Skin of body (tissue), 2 donors: ENCODE results near the gene SRGAP3. TPM values are rescaled to one million over a fixed set of nuclear protein-coding genes. Genes with fewer than 3 reads are reported as not detected.

Experiments used
- DNase-seq: peaks from one replicate; lab custom pipeline; 2025; lab: John Stamatoyannopoulos, UW
- total RNA-seq: library from RNA; depleted of rRNA; stranded (reverse); fragments of >200 nt; gene quantifications from one replicate; pipeline ENCODE4 v1.2.3, GENCODE V29; 2014

SRGAP3 gene
- total RNA-seq, 1 donor from 2014 or later, result 21.4 TPM

DNA sequence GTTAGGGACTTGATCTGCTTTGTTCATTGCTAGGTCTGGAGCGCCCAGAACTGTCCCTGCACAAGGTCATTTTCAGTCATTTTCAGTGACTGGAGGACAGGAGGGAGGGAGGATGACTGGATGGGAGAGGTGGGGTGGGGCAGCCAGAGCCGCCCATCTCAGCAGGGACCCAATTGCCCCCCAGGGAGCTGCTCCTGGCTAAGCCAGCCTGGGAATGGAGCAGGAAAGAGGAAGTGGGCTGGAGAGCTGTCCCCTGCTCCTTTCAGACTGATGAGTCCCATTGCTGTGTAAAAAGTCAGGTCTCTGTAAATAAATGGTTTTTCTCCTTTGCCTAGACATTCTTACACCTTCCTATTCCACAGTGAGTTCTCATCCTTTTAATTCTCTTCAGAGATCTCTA, 187.8 kb downstream of the SRGAP3 start:
- DNase-seq, result no peak

DNA sequence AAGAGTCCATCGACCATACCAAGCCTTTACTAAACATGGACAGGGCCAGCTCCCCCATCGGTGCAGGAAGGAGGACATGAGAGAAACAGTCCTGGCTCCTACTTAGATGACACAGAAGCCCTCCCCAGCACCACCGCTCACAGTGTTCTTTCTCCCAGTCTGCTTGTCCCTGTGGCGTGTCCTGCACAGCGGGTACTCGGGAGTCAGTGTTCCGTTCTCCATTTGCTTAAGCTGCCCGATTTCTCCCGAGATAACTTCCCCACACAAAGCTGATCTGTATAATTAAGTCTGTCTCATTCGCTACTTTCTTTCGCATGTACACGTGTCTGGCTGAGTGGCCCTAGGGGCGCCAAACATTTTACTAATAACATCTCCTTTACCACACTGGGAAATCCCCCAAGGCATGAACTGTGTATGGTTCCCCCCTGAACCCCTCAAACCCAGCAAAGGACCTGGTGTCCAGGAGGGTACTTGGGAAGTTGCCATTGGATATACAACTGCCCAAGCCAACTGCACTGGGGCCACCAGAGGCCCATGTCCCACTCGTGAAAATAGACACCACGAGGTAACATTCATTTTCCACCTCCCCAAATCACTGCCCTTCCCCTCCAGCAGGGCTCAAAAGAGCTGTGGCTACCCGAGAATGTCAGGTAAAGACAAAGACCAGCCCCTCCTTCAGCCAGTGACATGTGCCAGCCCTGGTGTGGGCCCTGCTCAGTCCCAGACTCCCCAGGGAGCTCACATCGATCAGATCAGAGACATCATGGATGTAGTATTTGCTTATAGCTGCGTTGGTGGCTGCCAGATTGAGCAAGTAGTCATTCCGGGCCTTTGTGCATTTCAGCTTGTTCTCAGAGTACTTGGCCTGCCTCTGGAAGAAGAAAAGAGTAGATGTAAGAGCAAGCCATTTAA, 189.7 kb downstream of the SRGAP3 start:
- no peak for DNase-seq

DNA sequence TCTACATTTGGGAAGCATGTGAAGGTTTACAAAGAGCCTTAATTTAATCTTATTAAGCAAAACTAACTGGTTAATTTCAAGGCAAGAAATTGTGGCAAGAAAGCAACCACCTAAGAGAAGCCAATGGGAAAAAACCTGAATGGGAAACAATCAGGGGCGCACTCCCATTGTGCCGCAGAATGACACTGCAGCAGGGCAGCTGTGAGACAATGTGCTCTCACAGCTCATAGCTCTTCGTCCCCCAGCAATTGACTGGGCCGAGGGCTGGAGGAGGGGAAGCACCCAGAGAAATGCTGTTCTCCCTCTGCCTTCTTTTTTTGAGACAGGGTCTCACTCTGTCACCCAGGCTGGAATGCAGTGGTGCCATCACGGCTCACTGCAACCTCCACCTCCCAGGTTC, 192.9 kb downstream of the SRGAP3 start:
- no peak for DNase-seq

DNA sequence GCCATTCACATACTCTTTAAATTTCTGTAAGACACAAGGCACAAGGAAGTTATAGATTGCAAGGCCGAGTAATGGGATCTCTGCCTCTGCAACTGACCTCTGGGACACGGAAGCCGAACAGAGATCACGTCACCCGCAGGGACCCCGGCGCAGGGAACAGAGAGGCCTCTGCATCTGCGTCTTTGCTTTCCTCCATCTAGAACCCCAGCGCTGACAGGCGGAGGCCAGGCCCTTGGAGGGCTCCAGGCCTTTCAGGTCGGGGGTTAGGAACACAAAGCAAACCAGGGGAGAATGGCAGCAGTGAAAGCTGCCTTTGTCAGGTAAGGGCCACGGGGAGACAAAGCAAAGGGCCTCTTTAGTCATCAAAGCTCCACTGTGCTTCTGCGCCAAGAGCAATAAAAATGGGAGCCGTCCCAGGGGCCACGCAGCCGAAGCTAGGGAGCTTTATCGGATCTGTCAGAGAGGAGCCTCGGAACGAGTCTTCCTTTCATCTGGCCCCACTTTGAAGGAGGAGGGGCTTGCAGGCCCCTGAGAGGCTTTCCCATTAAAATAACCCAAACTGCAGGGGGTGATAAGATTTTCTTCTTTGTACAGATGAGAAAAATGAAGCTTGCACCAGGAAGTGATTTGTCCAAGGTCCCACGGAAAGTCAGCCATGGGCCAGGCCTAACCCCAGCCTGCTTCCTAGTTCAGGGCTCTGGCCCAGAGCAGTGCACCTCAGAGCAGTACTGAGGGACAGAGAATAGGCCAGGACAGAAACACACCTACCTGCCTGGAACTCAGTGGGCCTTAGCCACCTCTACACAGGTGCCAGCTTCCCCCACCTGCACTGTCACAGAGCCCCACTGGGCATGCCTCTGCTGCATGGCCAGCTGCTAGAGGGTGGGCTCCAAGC, 201.7 kb downstream of the SRGAP3 start:
- no peak for DNase-seq

DNA sequence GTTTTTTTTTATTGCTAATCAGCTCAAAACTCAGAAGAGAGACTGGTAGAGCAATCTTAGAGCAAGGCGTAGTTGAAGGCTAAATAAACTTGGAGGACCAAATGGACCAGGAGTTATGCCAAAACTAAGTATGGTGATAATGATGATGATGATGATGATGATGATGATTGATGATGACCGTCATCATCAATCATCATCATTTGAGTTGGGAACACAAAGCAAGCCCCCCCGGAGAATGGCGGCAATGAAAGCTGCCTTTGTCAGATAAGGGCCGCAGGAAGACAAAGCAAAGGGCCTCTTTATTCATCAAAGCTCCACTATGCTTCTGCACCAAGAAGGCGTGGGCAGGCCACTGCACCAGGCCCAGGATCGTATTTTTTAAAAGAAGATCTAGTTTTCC, 204.1 kb downstream of the SRGAP3 start:
- DNase-seq, result no peak

DNA sequence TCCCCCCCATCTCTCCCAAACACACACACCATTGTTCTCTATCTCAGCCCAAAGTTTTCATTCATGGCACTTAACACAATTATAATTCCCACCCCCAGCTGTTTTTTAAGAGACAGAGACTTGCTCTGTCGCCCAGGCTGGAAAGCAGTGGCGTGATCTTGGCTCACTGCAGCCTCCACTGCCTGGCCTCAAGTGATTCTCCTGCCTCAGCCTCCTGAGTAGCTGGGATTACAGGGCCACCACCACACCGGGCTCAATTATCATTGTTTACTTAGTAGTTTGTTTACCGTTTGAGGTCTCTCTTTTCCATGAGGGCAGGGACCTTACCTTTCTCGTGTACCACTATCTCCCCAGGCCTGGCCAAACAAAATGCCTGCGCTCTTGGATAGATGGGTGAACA, 206.4 kb downstream of the SRGAP3 start:
- DNase-seq, result no peak

DNA sequence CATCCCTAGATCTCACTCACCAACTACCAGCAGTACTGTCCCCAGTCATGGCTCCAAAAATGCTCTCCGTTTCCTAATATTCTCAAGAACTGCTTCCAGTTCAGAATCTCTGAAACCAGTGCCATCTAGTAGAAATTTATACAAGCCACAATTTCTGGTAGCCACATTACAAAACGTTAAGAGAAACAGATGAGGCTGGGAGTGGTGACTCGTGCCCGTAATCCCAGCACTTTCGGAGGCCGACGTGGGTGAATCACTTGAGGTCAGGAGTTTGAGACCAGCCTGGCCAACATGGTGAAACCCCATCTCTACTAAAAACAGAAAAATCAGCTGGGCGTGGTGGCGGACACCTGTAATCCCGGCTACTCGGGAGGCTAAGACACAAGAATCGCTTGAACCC, 207.8 kb downstream of the SRGAP3 start:
- DNase-seq, result no peak

DNA sequence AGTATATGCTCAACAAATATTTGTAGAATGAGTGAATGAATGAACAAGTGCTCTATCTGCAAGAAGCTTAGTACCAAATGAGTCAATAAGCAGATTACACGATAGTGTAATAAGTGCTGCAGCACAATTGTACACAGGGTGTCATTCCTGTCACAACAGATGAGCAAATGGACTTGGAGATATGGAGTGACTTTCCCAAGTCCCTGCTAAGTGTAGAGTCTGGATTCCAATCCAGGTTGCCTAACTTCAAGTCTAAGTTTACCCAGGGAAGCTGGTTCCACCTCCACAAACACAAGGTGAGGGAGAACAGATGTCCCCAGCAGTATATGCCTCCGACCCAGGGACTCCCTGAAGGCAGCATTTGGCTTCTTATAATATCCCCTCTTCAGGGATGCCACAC, 208.4 kb downstream of the SRGAP3 start:
- no peak for DNase-seq

DNA sequence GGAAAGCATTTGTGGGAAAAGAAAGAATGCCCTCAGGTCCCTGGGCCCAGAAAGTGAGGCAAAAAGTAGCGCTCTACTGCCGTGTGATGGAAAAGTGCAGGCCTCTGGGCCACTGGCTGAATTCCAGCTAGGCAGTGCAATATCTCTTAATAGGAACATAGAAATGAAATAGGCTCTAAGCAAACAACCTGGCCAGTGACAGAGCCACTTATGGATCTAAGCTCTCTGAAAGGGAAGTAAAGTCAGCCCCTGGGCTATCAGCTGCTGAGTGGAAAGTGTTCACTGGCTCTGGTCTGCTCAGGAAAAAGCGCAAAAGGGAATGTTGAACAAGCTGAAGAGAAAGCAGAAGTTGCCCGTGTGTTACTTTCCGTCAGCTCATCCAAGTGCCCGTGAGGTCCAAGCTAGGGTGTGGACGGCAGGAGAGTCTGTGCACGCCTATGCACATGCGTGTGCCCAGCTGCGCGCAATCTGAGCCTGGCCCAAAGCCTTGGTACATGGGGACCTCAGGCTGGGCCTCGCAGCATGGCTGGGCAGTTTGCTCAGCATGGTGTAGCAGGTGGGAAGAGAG, 212.2 kb downstream of the SRGAP3 start:
- no peak for DNase-seq

DNA sequence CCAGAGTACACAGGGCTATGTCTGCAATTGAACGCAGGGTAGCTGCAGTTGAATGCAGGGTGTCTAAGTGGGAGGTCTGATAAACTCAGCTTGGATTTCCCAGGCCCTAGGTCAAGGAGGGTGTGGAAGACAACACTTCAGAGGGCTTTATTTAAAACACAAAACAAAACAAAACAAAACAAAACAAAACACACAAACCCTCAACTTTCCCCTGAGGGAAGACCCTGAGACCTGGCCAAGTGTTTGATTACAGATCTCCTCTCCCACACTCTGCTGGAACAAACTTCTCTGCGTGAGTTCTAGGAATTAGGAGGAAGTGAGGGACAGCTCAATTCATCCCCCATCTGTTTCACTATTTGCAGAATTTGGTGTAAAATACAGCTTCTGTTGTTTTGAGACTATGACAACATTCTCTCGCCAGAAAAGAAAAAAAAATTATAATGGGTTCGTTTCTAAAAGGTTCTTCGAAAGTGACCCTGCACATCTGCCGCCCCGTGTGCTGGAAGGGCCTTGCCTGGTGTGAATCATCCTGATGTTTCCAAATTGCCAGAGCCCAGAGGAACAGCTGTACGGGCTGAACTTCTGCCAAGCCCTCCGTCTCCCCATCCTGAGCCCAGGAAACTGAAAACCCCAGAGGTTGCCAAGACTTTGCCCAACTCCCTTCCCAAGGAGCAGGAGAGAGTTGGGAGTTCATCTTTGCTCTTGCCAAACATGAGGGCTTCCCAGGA, 212.9 kb downstream of the SRGAP3 start:
- DNase-seq, result peak; percentile 82

DNA sequence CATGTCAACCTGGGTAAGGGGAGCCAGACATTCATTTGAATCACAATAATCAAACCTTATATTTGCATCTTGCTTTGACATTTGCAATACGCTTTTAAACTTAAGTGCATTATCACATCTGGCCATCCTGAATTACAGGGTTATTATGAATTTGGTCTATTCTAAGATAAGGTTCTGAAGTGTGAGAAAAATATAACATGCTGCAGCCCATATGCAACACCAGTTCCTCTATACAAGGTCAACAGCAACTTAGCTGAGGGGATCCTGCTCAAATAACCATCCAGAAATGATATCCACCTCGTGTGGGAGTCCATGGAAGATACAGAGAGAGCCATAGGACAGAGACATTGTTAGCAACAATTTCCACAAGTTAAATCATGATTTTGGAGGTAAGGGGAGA, 213.5 kb downstream of the SRGAP3 start:
- DNase-seq, result no peak

DNA sequence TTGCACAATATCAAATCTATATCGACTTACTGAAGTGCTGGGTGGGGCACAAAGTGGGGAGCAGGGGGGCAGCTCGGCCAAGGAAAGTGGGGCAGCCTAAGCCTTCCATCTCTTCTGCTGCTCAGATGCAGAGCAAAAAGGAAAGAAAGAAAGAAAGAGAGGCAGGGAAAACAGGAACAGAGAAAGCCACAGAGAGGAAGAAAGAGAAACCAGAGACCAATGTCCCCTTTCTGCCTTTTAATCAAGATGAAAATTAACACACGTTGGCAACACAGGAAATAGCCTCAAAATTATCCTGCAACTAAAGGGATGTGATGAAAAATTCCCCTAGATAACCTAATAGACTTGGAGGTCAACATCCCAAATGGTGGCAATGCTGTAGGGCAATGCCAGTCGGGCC, 214.0 kb downstream of the SRGAP3 start:
- no peak for DNase-seq

DNA sequence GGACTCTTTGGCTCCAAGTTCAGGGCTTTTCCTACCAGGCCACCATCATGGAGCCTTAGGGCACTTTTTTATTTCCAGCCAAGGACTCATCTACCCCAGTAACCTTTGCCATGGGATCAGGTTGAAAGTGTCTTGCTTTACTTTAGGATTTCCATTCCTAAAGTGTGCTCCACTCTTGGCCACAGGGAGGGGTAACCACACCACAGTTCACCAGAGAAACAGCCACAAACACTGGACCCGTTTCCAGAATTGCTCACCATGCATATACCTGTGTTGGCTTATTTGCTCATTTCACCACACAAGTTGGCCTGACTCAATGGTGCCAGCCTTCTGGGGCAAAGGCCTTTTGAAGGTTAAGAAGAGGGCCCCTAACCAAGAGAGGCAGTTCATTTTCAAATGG, 215.6 kb downstream of the SRGAP3 start:
- DNase-seq, result no peak

DNA sequence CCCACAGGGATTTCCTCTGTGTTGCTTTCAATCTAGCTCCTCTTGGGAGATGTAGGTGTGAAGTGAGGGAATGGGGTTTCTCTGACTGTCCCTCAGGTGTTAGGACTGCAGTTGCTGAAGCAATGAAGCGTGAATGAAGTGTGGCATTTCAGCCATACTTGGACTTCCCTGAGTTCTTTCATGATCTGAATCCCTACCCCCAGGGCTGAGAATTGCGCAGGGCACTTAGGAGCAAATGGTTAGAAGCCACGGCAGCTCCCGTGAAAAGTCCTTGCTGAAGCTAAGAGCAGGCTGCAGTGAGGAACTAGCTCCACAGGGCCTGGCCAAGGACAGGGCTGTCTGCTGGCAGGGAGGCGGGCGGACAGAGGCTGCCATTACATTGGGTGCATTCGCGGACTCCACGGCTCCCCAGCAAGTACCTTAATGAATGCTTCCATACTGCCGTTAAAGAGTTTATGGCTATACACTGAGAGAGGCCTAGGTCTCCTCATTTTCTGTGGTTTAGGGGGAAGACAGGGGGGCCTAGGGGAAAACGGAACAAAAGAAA, 217.1 kb downstream of the SRGAP3 start:
- DNase-seq, result no peak

DNA sequence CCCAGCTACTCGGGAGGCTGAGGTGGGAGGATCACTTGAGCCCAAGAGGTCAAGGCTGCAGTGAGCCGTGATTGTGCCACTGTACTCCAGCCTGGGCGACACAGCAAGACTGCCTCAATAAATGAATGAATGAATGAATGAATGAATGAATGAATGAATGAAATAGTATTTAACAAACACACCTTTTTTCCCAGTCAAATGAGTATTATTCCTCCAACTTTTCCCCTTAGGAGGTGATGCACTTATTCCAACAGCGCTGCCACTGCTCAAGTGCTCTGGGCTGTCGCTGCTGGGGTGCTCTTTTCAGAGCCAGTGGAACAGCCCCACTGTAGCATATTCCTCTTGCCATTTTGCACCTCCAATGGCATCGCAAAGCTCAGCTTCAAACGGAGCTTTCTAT, 219.4 kb downstream of the SRGAP3 start:
- DNase-seq, result no peak

DNA sequence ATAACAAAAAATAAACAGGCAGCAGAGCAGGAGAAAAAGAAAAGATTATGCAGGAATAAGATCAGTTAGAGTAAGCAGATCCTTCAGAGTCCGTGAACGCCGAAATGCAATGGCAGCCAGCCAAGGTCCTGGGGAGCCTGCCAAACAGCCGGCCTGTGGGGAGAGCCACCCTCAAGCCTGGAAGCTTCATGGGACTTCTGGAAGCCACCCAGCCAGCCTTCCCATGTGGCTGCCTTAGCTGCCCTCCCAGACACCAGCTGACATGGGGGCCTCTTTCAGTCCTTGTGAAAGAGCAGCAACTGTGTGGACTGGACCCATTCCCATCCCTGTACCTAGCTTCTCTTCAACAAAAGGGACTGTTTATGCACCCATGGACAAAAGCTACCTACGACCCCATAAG, 221.3 kb downstream of the SRGAP3 start:
- peak; percentile 36 for DNase-seq

DNA sequence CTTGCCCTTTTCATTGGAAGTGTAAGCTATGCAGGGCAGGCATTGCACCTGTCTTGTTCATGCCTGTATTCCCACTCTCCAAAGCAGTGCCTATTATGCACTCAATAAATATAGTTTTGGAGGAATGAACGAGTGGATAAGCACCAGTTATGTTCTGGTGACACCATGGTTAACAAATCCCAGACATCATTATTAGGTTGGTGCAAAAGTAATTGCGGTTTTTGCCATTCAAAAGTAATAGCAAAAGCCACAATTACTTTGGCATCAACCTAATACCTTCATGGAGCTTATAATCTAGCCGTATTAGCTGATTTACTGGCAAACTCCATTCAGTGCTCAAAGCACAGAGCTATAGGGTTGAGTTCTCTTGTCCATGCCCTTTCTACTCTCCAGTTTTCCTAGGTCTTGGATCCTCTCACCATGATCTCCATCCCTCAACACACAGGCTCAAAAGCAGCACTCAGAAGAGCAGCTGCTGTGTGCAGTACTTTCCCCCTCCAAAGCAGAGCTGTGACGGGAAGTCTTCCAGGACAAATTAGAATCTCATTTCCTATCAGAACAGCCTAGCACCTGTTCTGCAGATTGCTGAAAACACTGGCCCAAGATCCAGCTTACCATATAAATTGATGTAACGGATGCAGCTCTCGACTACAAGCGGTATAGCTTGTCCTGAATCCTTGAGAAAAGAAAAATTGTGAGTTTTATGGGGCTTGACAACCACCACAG, 223.0 kb downstream of the SRGAP3 start:
- DNase-seq, result no peak

DNA sequence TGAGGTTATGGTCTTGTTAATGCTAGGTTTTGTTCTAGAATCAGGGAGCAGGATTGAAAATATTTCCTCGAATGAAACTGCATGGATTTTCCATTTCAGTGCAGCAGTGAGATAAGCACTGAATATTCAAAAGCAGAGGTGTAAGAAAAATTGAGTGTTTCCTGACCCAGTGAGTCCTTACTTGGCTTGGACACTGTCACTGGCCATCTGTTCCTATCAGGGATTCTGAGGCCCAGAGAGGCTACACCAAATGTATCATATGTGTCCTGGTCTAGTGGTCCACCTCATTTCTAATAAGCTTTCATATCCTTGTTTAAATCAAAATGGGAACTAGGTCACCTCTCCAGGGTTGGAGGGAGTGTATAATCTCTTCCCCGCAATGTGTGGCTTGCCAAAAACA, 225.1 kb downstream of the SRGAP3 start:
- DNase-seq, result no peak

DNA sequence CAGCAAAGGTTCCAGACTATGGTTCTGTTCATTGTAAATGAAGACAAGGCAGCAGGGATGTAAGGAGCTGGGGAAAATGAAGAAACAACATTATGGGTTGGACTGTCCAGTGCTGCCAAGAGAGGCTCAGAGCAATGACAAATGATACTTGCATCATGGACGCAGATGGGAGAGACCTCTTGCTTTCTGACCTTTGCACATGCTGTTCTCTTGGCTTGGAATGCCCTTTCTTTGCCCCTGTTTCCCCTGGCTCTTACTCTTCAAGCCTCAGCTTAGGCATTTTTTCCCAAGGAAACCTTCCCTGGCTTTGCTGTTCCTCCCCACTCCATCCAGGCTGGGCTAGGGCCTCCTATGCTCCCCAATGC, 226.2 kb downstream of the SRGAP3 start:
- no peak for DNase-seq
